Breast epithelium (tissue), 3 donors: ENCODE data around the gene PRPF6.

Experiments
- CTCF ChIP-seq, 3 donors: fragments of 450-650 bp; IDR thresholded peaks; one replicate each; pipeline ENCODE4 v1.5.1; 2016 to 2017; ENCODE audit warnings: antibody characterized with exemption in 3 of 3, mild to moderate bottlenecking in 3 of 3, moderate library complexity in 3 of 3
- POLR2A ChIP-seq: fragments of 450-650 bp; IDR thresholded peaks from one replicate; pipeline ENCODE4 v1.6.1; 2016; ENCODE audit warnings: antibody characterized with exemption, mild to moderate bottlenecking, moderate library complexity

- TF ChIP-seq CTCF (IDR thresholded peaks at IDR 0.05) (no peak), POLR2A (no peak)
These were observed 86.9 kb downstream of the PRPF6 start for GRCh38 chr20:64067733-64068307.
